GM15510 (cell line): Measurements from ENCODE around the gene KCNG2.

Experiments used
- POLR2A ChIP-seq: IDR thresholded peaks from 3 replicates; pipeline ENCODE4 v1.6.1; 2011; ENCODE audit warnings: borderline replicate concordance; ENCODE audit not compliant: insufficient read length; ENCODE audit errors: extremely low read depth

The KCNG2 gene

GRCh38 chr18:79816981-79817606 is 19.4 kb downstream of the KCNG2 start:
- no peak for TF ChIP-seq POLR2A

DNA sequence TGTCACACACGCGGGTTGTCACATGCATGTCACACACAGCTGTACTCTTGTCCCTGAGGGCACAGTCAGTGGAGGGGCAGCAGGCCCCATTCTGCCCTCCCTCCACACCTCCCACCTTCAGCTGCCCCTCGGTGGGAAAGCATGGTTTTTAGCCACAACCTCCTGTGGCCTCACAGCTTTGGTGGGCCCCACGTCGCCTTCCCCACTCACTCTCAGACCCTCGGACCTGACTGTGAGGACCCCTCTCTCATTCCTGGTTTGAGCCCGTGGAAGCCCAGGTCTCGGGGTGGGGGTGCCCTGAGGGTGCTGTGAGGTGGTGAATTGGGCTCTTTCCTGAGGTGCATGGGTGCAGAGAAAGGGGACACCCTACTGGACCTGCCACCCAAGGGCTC is 19.9 kb downstream of the KCNG2 start:
- no peak for TF ChIP-seq POLR2A

- TF ChIP-seq POLR2A = no peak
Observed at GRCh38 chr18:79818036-79818435, 20.3 kb downstream of the KCNG2 start.

- no peak for TF ChIP-seq POLR2A
Observed at GRCh38 chr18:79818631-79819030, 20.9 kb downstream of the KCNG2 start.

DNA sequence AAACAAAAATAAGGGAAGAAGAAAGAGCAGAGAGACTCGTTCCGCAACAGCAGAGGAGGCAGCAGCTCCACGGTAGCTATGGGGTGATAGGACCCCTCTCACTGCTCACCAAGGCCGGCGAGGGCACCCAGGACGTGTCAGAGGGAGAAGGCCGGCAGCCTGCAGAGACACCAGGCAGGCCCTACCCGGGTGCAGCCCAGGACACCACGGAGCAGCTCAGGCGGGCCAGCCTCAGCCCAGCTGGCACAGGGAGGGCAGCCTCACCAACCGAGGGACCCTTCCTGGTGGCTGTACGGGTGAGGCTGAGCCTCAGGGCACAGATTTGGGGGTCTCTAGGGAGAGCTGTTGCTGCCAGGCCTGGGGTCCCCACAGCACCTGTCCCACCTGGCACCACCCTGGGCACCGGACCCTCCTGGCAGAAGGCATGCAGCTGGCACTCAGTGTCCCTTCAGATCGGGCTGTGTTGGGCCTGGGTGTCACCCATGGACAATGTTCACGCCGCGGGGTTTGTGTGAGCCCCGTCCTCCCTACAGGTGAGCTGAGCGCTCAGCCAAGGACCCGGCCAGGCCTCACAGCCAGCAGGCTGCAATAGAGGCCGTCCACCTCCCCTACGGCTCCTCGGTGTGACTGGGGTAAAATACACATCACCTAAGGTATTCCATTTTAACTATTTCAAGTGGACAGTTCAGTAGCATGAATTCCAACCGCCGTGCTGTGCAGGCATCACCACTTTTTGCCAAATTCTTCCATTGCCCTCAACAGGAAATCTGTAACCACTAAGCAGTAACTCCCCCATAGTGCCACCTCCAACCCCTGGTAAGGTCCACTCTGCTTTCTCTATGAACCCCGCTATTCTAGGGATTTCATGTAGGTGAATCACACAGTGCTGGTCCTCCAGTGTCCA is 21.6 kb downstream of the KCNG2 start:
- TF ChIP-seq POLR2A = no peak

- no peak for TF ChIP-seq POLR2A
Observed at GRCh38 chr18:79819968-79820351, 22.2 kb downstream of the KCNG2 start.

DNA sequence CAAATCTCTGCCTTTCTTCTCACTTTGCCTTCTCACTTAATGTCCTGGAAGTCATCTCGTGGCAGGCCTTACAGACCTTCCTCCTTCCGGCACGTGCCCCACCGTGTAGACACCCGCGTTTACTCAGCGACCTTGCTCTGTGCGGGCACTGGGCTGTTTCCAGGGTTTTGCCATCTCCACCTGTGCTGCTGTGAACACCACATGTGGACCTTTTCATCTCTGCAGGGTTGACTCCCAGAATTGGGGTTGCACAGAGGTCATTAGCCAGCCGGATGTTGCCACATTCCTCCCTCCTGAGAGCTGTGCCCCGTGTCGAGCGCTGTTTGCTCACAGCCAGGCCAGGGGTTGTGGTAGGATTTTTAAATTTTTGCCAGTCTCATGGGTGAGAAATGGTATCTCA is 25.4 kb downstream of the KCNG2 start:
- TF ChIP-seq POLR2A = no peak

DNA sequence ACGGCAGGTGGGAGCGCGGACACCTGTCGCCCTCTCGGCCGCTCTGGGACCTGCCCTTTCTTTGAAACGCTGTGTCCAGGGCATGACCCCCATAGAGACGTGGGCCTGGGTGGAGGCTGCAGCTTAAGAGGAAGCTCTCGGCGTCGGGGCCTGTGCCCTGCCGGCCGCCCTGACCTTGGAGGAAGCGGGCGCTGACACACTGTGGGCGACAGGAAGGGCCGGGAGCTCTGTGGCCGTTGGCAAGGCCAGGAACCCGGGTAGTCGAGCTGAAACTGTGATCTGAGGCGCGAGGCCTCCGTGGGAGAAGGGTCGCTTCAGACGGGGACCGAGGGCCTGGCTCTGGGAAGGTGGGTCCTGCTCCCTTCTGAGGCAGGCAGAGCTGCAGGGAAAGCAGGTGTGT is 28.2 kb downstream of the KCNG2 start:
- no peak for TF ChIP-seq POLR2A

- TF ChIP-seq POLR2A = no peak
Observed at GRCh38 chr18:79826966-79827365, 29.2 kb downstream of the KCNG2 start.

GRCh38 chr18:79828258-79828657 is 30.5 kb downstream of the KCNG2 start:
- TF ChIP-seq POLR2A = no peak

DNA sequence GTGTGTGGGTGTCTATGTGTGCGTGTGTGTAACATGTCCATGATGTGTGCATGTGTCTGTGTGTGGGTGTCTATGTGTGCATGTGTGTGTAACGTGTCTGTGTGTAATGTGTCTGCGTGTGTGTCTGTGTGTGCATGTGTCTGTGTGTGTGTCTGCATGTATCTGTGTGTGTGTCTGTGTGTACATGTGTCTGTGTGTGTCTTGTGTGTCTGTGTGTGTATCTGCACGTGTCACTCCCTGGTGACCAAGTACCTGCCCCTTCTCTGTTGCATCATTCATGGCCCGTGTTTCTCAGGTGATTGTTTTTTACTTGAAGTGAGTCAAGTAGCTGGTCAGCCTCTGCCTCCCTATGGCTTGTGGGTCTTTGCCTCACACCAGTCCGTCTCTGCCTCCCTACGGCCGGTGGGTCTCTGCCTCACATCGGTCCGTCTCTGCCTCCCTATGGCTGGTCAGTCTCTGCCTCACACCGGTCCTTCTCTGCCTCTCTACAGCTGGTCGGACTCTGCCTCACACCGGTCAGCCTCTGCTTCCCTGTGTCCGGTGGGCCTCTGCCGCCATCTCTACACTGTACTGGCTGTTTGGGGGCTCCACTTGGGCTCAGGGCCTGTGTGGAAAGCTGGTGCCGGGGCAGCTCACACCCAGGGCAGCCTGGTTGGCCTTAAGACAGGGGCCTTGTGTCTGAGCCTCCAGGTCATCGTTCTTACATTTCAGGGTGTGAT is 31.6 kb downstream of the KCNG2 start:
- no peak for TF ChIP-seq POLR2A

- no peak for TF ChIP-seq POLR2A
Observed at GRCh38 chr18:79832169-79832568, 34.4 kb downstream of the KCNG2 start.

GRCh38 chr18:79834834-79835233 is 37.1 kb downstream of the KCNG2 start:
- TF ChIP-seq POLR2A = no peak

DNA sequence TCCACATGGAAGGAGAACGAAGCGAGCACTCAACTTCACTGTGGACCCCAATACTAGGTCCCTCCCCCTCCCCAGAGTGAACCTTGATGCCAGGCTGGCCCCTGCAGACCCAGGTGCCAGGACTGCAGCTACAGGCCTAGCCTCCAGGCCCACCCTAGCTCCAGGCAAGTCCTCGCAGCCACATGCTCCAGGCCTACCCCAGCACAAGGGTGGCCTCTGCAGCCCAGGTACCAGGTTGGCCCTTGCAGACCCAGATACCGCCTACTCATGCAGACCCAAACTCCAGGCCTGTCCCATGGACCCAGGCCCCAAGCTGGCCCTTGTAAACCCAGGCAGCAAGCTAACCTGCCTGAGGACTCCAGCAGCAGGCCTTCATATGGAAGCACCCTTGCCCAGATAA is 44.2 kb downstream of the KCNG2 start:
- no peak for TF ChIP-seq POLR2A

DNA sequence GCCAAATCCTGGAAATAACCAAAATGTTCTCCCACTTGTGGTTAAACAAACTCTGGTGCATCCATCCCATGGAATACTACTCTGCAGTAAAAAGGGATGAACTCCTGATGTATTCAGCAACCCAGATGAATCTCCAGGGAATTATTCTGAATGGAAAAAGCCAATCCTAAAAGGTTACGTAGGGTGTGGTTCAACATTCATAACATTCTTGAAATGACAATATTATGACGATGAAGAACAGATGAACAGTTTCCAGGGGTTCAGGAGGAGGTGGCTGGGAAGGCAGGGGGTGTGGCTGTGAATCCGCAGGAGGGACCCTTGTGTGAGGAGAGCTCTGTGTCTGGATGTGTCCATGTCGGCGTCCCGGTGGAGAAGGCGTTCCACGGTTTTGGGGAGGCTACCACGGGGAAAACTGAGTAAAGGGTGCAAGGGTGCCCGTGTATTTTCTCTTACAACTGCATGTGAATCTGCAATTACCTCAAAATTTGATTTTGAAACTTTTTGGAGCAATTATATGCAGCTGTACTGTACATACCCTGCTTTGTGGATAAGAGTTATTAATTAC is 47.3 kb downstream of the KCNG2 start:
- TF ChIP-seq POLR2A = no peak
